Mesendoderm (in vitro differentiated cells): ENCODE data around the gene SSTR4.
A peak's percentile ranks its signal among the peaks of the same experiment; 100 is the strongest.

ENCODE experiments used
- DNase-seq: peaks from one replicate; pipeline ENCODE4 v3.0.0; 2013
- H2AK5ac ChIP-seq: 2 replicates; pipeline ENCODE4 v1.6.1; 2013; ENCODE audit warnings: low read length, inconsistent platforms
- H2BK120ac ChIP-seq: 2 replicates; pipeline ENCODE4 v1.6.1; 2013; ENCODE audit warnings: low read depth, mild to moderate bottlenecking, low read length, moderate library complexity, mixed read lengths
- H2BK15ac ChIP-seq: replicated peaks from 2 replicates; pipeline ENCODE4 v1.6.1; 2013; ENCODE audit warnings: low read depth, mild to moderate bottlenecking, moderate library complexity
- H2BK5ac ChIP-seq: 2 replicates; pipeline ENCODE4 v1.6.1; 2013; ENCODE audit warnings: low read length, inconsistent platforms
- H3K18ac ChIP-seq: 2 replicates; pipeline ENCODE4 v1.6.1; 2013; ENCODE audit warnings: mild to moderate bottlenecking, low read length, mixed read lengths
- H3K23ac ChIP-seq: one replicate; pipeline ENCODE4 v1.6.1; 2013; ENCODE audit warnings: low read length
- H3K27ac ChIP-seq: 2 replicates; pipeline ENCODE4 v1.5.1; 2013; ENCODE audit warnings: low read depth, mild to moderate bottlenecking, inconsistent platforms, low read length, moderate library complexity
- H3K27me3 ChIP-seq: 2 replicates; pipeline ENCODE4 v1.6.1; 2013; ENCODE audit warnings: low read length, control low read depth, mild to moderate bottlenecking, inconsistent platforms; ENCODE audit not compliant: insufficient read depth, poor library complexity
- H3K36me3 ChIP-seq: 2 replicates; pipeline ENCODE4 v1.6.1; 2013; ENCODE audit warnings: low read length, inconsistent platforms; ENCODE audit not compliant: control insufficient read depth, insufficient read depth
- H3K4ac ChIP-seq: one replicate; pipeline ENCODE4 v1.6.1; 2013; ENCODE audit warnings: low read depth, mild to moderate bottlenecking, low read length, moderate library complexity
- H3K4me1 ChIP-seq: 2 replicates; pipeline ENCODE4 v1.6.1; 2013; ENCODE audit warnings: low read depth, low read length, inconsistent platforms; ENCODE audit not compliant: control insufficient read depth
- H3K4me2 ChIP-seq: 2 replicates; pipeline ENCODE4 v1.6.1; 2013; ENCODE audit warnings: low read length
- H3K4me3 ChIP-seq: 2 replicates; pipeline ENCODE4 v1.5.1; 2013; ENCODE audit warnings: mild to moderate bottlenecking, low read length
- H3K56ac ChIP-seq: one replicate; pipeline ENCODE4 v1.6.1; 2013; ENCODE audit warnings: low read length
- H3K79me1 ChIP-seq: 2 replicates; pipeline ENCODE4 v1.6.1; 2013; ENCODE audit warnings: low read length, inconsistent platforms
- H3K79me2 ChIP-seq: 2 replicates; pipeline ENCODE4 v1.6.1; 2013; ENCODE audit warnings: mild to moderate bottlenecking, low read length; ENCODE audit not compliant: control insufficient read depth, insufficient read depth
- H3K9ac ChIP-seq: 2 replicates; pipeline ENCODE4 v1.6.1; 2013; ENCODE audit warnings: low read length, inconsistent platforms
- H4K5ac ChIP-seq: one replicate; pipeline ENCODE4 v1.6.1; 2013; ENCODE audit warnings: low read length
- H4K8ac ChIP-seq: one replicate; pipeline ENCODE4 v1.6.1; 2013; ENCODE audit warnings: low read depth, mild to moderate bottlenecking, control low read depth, low read length, moderate library complexity
- WGBS: extraction: QIAGEN DNeasy Blood & Tissue Kit; methylation state at CpG from one replicate; pipeline ENCODE4 v1.1.7; 2013; ENCODE audit warnings: low lambda C conversion rate, missing lambda C conversion rate; ENCODE audit not compliant: insufficient coverage; ENCODE audit errors: extremely low coverage; 5-methylcytosine and 5-hydroxymethylcytosine counted together

The SSTR4 gene

GRCh38 chr20:23061262-23061661 lies 26.1 kb downstream of the SSTR4 start:
- H3K27ac ChIP-seq, result no peak overlapping the region
- DNase-seq, result no peak
- no peak overlapping the region for H2BK120ac ChIP-seq

GRCh38 chr20:23061734-23062561 lies 26.8 kb downstream of the SSTR4 start:
- H2BK5ac ChIP-seq, result no peak overlapping the region
- no peak overlapping the region for H3K9ac ChIP-seq
- H3K4ac ChIP-seq, result no peak overlapping the region
- H3K4me3 ChIP-seq, result no peak overlapping the region
- H3K36me3 ChIP-seq, result no peaks in the 10 kb centered on the region
- H3K4me2 ChIP-seq, result no peak overlapping the region
- H3K23ac ChIP-seq, result no peak overlapping the region
- H3K79me1 ChIP-seq, result no peaks in the 10 kb centered on the region
- H3K27me3 ChIP-seq, result no peaks in the 10 kb centered on the region
- H4K5ac ChIP-seq, result no peak overlapping the region
- DNase-seq, result peak; percentile 79
- H3K56ac ChIP-seq, result no peak overlapping the region
- no peak overlapping the region for H3K18ac ChIP-seq
- H2BK15ac ChIP-seq, result no peak overlapping the region
- peaks cover 3% of the 10 kb centered on the region for H3K4me1 ChIP-seq
- H3K79me2 ChIP-seq, result no peaks in the 10 kb centered on the region
- H4K8ac ChIP-seq, result no peak overlapping the region
- no CpG with 5 or more reads among the region's 8 CpGs for WGBS
- no peak overlapping the region for H2BK120ac ChIP-seq
- no peak overlapping the region for H3K27ac ChIP-seq
- H2AK5ac ChIP-seq, result no peak overlapping the region

More at GRCh38 chr20:23061262-23061661, 26.1 kb downstream of the SSTR4 start:
- Histone ChIP-seq H3K36me3 (no peaks in the 10 kb centered on the region), H3K4ac (peak overlapping the region; percentile 62), H3K18ac (peak overlapping the region; percentile 32), H4K8ac (no peak overlapping the region), H3K4me3 (no peak overlapping the region), H3K9ac (no peak overlapping the region), H3K4me2 (no peak overlapping the region), H3K79me1 (no peaks in the 10 kb centered on the region), H4K5ac (no peak overlapping the region), H2BK5ac (no peak overlapping the region), H3K79me2 (no peaks in the 10 kb centered on the region), H2AK5ac (no peak overlapping the region), H3K23ac (no peak overlapping the region), H3K27me3 (no peaks in the 10 kb centered on the region), H3K56ac (no peak overlapping the region), H3K4me1 (peaks cover 3% of the 10 kb centered on the region), H2BK15ac (no peak overlapping the region)
- no CpG with 5 or more reads among the region's 5 CpGs for WGBS

- Histone ChIP-seq H3K36me3 (no peaks in the 10 kb centered on the region), H3K56ac (no peak overlapping the region), H3K18ac (no peak overlapping the region), H2BK5ac (no peak overlapping the region), H3K79me2 (no peaks in the 10 kb centered on the region), H4K8ac (no peak overlapping the region), H3K27ac (no peak overlapping the region), H3K4me1 (peaks cover 3% of the 10 kb centered on the region), H3K4me3 (no peak overlapping the region), H2BK15ac (no peak overlapping the region), H3K4ac (no peak overlapping the region), H3K4me2 (no peak overlapping the region), H3K27me3 (no peaks in the 10 kb centered on the region), H3K23ac (no peak overlapping the region), H2BK120ac (no peak overlapping the region), H3K79me1 (no peaks in the 10 kb centered on the region), H3K9ac (no peak overlapping the region), H2AK5ac (no peak overlapping the region), H4K5ac (no peak overlapping the region)
- no peak for DNase-seq
Measured at GRCh38 chr20:23062632-23063031, 27.5 kb downstream of the SSTR4 start.

GRCh38 chr20:23063168-23063567 lies 28.1 kb downstream of the SSTR4 start:
- H3K56ac ChIP-seq, result no peak overlapping the region
- H3K79me1 ChIP-seq, result no peaks in the 10 kb centered on the region
- H3K9ac ChIP-seq, result no peak overlapping the region
- H3K36me3 ChIP-seq, result no peaks in the 10 kb centered on the region
- H3K4me2 ChIP-seq, result no peak overlapping the region
- no peak overlapping the region for H3K27ac ChIP-seq
- H3K4me3 ChIP-seq, result no peak overlapping the region
- H2BK15ac ChIP-seq, result no peak overlapping the region
- no peaks in the 10 kb centered on the region for H3K27me3 ChIP-seq
- DNase-seq, result no peak
- H3K23ac ChIP-seq, result no peak overlapping the region
- no peak overlapping the region for H4K8ac ChIP-seq
- H2BK5ac ChIP-seq, result no peak overlapping the region
- no peak overlapping the region for H3K18ac ChIP-seq
- H3K79me2 ChIP-seq, result no peaks in the 10 kb centered on the region
- H3K4ac ChIP-seq, result no peak overlapping the region
- H4K5ac ChIP-seq, result no peak overlapping the region
- no peak overlapping the region for H2BK120ac ChIP-seq
- WGBS, result no CpG with 5 or more reads among the region's 3 CpGs
- no peak overlapping the region for H2AK5ac ChIP-seq
- H3K4me1 ChIP-seq, result peaks cover 3% of the 10 kb centered on the region

GRCh38 chr20:23063581-23063980 lies 28.5 kb downstream of the SSTR4 start:
- no peak overlapping the region for H2BK15ac ChIP-seq
- H3K4ac ChIP-seq, result no peak overlapping the region
- no peak overlapping the region for H3K27ac ChIP-seq
- no peak overlapping the region for H3K56ac ChIP-seq
- no peaks in the 10 kb centered on the region for H3K36me3 ChIP-seq
- H3K9ac ChIP-seq, result no peak overlapping the region
- H3K4me1 ChIP-seq, result peaks cover 3% of the 10 kb centered on the region
- H2AK5ac ChIP-seq, result no peak overlapping the region
- H2BK120ac ChIP-seq, result no peak overlapping the region
- DNase-seq, result no peak
- no peak overlapping the region for H4K5ac ChIP-seq
- no peak overlapping the region for H4K8ac ChIP-seq
- H3K18ac ChIP-seq, result no peak overlapping the region
- no peaks in the 10 kb centered on the region for H3K79me2 ChIP-seq
- H3K4me3 ChIP-seq, result no peak overlapping the region
- no peaks in the 10 kb centered on the region for H3K79me1 ChIP-seq
- H2BK5ac ChIP-seq, result no peak overlapping the region
- no peaks in the 10 kb centered on the region for H3K27me3 ChIP-seq
- no peak overlapping the region for H3K4me2 ChIP-seq
- WGBS, result no CpG with 5 or more reads among the region's 2 CpGs
- no peak overlapping the region for H3K23ac ChIP-seq
